ENCODE measurements around the gene AMN1.

- no peak for TF ChIP-seq CREB5 (CRISPR knock-in tag; IDR thresholded peaks at IDR 0.05; ENCODE audit: low read depth)
- no peak for TF ChIP-seq PATZ1 (CRISPR knock-in tag; IDR thresholded peaks at IDR 0.05; ENCODE audit: borderline replicate concordance)
- TF ChIP-seq CSDC2 (CRISPR knock-in tag; IDR thresholded peaks at IDR 0.05), result no peak
- no peak for TF ChIP-seq CSRNP3 (CRISPR knock-in tag; IDR thresholded peaks at IDR 0.05)
- TF ChIP-seq BACH2 (CRISPR knock-in tag; IDR thresholded peaks at IDR 0.05; ENCODE audit: borderline replicate concordance), result no peak
- TF ChIP-seq RARB (CRISPR knock-in tag; IDR thresholded peaks at IDR 0.05), result no peak
- no peak for TF ChIP-seq ZNF565 (CRISPR knock-in tag; conservative IDR thresholded peaks at IDR 0.05; ENCODE audit: low read depth)
- TF ChIP-seq ZFP30 (CRISPR knock-in tag; IDR thresholded peaks at IDR 0.05), result no peak
- no peak for TF ChIP-seq ZNF8 (CRISPR knock-in tag; IDR thresholded peaks at IDR 0.05)
- TF ChIP-seq ARNTL (CRISPR knock-in tag; IDR thresholded peaks at IDR 0.05; ENCODE audit: borderline replicate concordance, low read depth), result no peak
- TF ChIP-seq POU6F1 (CRISPR knock-in tag; IDR thresholded peaks at IDR 0.05; ENCODE audit: borderline replicate concordance, low read depth), result no peak
- no peak for TF ChIP-seq TSHZ2 (CRISPR knock-in tag; IDR thresholded peaks at IDR 0.05)
These were observed 43.0 kb downstream of the AMN1 start for GRCh38 chr12:31685801-31686200.
